CD4-positive, alpha-beta T cell (primary cell): ENCODE results near the gene OPN4. TPM values are rescaled to one million over a fixed set of nuclear protein-coding genes. Genes with fewer than 3 reads are reported as not detected.

Source experiments
- ATAC-seq: fragments of 200-7000 bp; cut with Tn5 transposase; one replicate; pipeline ENCODE4 v1.10.0; 2022; ENCODE audit warnings: mild to moderate bottlenecking; ENCODE audit not compliant: poor library complexity
- CTCF ChIA-PET: fragments of 350-600 bp; sonication (Branson Sonifier 250); formaldehyde crosslinking; loops from one replicate; lab custom pipeline; 2021; ENCODE audit warnings: antibody characterized with exemption, inconsistent platforms; lab: Charles Lee
- POLR2A ChIA-PET: fragments of 350-600 bp; sonication (Branson Sonifier 250); formaldehyde crosslinking; loops from one replicate; lab custom pipeline; 2021; ENCODE audit warnings: antibody characterized with exemption, inconsistent platforms; lab: Charles Lee
- DNase-seq, 14 experiments: peaks; one replicate each; pipeline ENCODE4 v3.0.0-alpha.2; 2013 to 2020; ENCODE audit warnings: mixed read lengths in 2 of 14
- H3K27ac ChIP-seq, 2 donors: one replicate each; pipeline versions ENCODE4 v1.5.1 to v1.7.0; 2013; ENCODE audit warnings: low read length in 2 of 2, low read depth in 1 of 2, mild to moderate bottlenecking in 1 of 2
- H3K27me3 ChIP-seq, 2 experiments: 1 replicate in 1 of 2; 2 replicates in 1 of 2; pipeline versions ENCODE4 v1.6.1 to v1.7.0; 2013; ENCODE audit warnings: low read length in 2 of 2, control low read depth in 1 of 2, mild to moderate bottlenecking in 1 of 2, moderate library complexity in 1 of 2; ENCODE audit not compliant: insufficient read depth in 2 of 2, control insufficient read depth in 1 of 2
- H3K36me3 ChIP-seq: one replicate; pipeline ENCODE4 v1.6.1; 2013; ENCODE audit warnings: low read length, control low read depth; ENCODE audit not compliant: insufficient read depth
- H3K4me1 ChIP-seq: one replicate; pipeline ENCODE4 v1.6.1; 2013; ENCODE audit warnings: low read length, control low read depth; ENCODE audit not compliant: insufficient read depth
- H3K4me3 ChIP-seq: one replicate; pipeline ENCODE4 v1.5.1; 2013; ENCODE audit warnings: mild to moderate bottlenecking, low read length, moderate library complexity
- H3K9me3 ChIP-seq, 2 experiments: 1 replicate in 1 of 2; 2 replicates in 1 of 2; pipeline versions ENCODE4 v1.6.1 to v1.7.0; 2013; ENCODE audit warnings: low read length in 2 of 2, mild to moderate bottlenecking in 2 of 2, control low read depth in 1 of 2, moderate library complexity in 1 of 2; ENCODE audit not compliant: control insufficient read depth in 1 of 2, insufficient read depth in 1 of 2
- H3K27ac Mint-ChIP-seq: one replicate; pipeline ENCODE4 v1.8.0; 2020; ENCODE audit warnings: mixed read lengths
- H3K27me3 Mint-ChIP-seq: one replicate; pipeline ENCODE4 v1.8.0; 2021; ENCODE audit warnings: mixed read lengths
- H3K36me3 Mint-ChIP-seq: one replicate; pipeline ENCODE4 v1.8.0; 2021; ENCODE audit warnings: low read depth, mixed read lengths
- H3K4me1 Mint-ChIP-seq: one replicate; pipeline ENCODE4 v1.8.0; 2021; ENCODE audit warnings: low read depth, mixed read lengths
- H3K4me3 Mint-ChIP-seq: one replicate; pipeline ENCODE4 v1.8.0; 2020; ENCODE audit warnings: mild to moderate bottlenecking, mixed read lengths
- H3K9me3 Mint-ChIP-seq: one replicate; pipeline ENCODE4 v1.8.0; 2020; ENCODE audit warnings: mixed read lengths
- CTCF ChIP-seq: fragments of 200-600 bp; IDR thresholded peaks from one replicate; pipeline ENCODE4 v1.8.0; 2022; ENCODE audit warnings: antibody characterized with exemption, mild to moderate bottlenecking
- intact Hi-C, 2 experiments: fragments of 100-400 bp; cut with DNase I in 1 of 2; cut with micrococcal nuclease in 1 of 2; formaldehyde crosslinking; loops; one replicate each; pipeline versions ENCODE4 v1.15.1 to v1.9.0; 2023 to 2025; cut with DNase I, micrococcal nuclease
- total RNA-seq, 174 experiments: library from RNA in 2 of 174; stranded (reverse) in 2 of 174; gene quantifications; one replicate each; pipeline ENCODE4 v1.2.3 and lab custom pipeline; 2021 to 2026

Gene OPN4
- total RNA-seq, 2 experiments from 2014 or later, result not detected

- no peaks in the 10 kb centered on the region for H3K4me1 Mint-ChIP-seq
- H3K4me3 Mint-ChIP-seq, result no peak overlapping the region
- no peaks in the 10 kb centered on the region for H3K9me3 Mint-ChIP-seq
- Histone ChIP-seq H3K27me3 (peaks cover 0 to 6% of the 10 kb centered on the region in 2 experiments), H3K4me3 (no peak overlapping the region), H3K4me1 (no peaks in the 10 kb centered on the region), H3K27ac (no peak overlapping the region), H3K9me3 (no peaks in the 10 kb centered on the region), H3K36me3 (no peaks in the 10 kb centered on the region)
- DNase-seq (no peak), ATAC-seq (no peak)
- CTCF ChIA-PET, result no interaction called here
- H3K27me3 Mint-ChIP-seq, result peaks cover 4% of the 10 kb centered on the region
- H3K27ac Mint-ChIP-seq, result no peak overlapping the region
- intact Hi-C loops, result loop anchor here in 1 of 2 experiments (10.0 kb wide), 2 partner anchors 283 to 463 kb away; partner anchors contain the start of gene ADIRF
- no peak for TF ChIP-seq CTCF
- POLR2A ChIA-PET, result interaction anchor here (0.6 kb wide), 1 partner anchor 153 kb away, joined by 3 read pairs; no protein-coding TSS in a partner anchor
- no peaks in the 10 kb centered on the region for H3K36me3 Mint-ChIP-seq
Observed at GRCh38 chr10:86681722-86682386, 27.5 kb downstream of the OPN4 start.

GRCh38 chr10:86682675-86683074 is 28.3 kb downstream of the OPN4 start:
- H3K36me3 Mint-ChIP-seq, result no peaks in the 10 kb centered on the region
- peaks cover 4% of the 10 kb centered on the region for H3K27me3 Mint-ChIP-seq
- Histone ChIP-seq H3K36me3 (no peaks in the 10 kb centered on the region), H3K27ac (no peak overlapping the region), H3K4me1 (no peaks in the 10 kb centered on the region), H3K27me3 (peaks cover 0 to 6% of the 10 kb centered on the region in 2 experiments), H3K9me3 (no peaks in the 10 kb centered on the region), H3K4me3 (no peak overlapping the region)
- no peak for TF ChIP-seq CTCF
- no peak overlapping the region for H3K27ac Mint-ChIP-seq
- ATAC-seq (no peak), DNase-seq (no peak)
- H3K4me1 Mint-ChIP-seq, result no peaks in the 10 kb centered on the region
- no peak overlapping the region for H3K4me3 Mint-ChIP-seq
- intact Hi-C loops, result loop anchor here in 1 of 2 experiments (10.0 kb wide), 2 partner anchors 282 to 462 kb away; partner anchors contain the start of gene ADIRF
- POLR2A ChIA-PET, result no interaction called here
- CTCF ChIA-PET, result no interaction called here
- H3K9me3 Mint-ChIP-seq, result no peaks in the 10 kb centered on the region

- Histone ChIP-seq H3K4me3 (no peak overlapping the region), H3K27ac (no peak overlapping the region), H3K4me1 (peaks cover 6% of the 10 kb centered on the region), H3K27me3 (peaks cover 0 to 6% of the 10 kb centered on the region in 2 experiments), H3K36me3 (no peaks in the 10 kb centered on the region), H3K9me3 (no peaks in the 10 kb centered on the region)
- no peak for TF ChIP-seq CTCF
- intact Hi-C loops, result loop anchor here in 1 of 2 experiments (10.0 kb wide), 2 partner anchors 280 to 460 kb away; partner anchors contain the start of gene ADIRF
- peaks cover 5% of the 10 kb centered on the region for H3K4me1 Mint-ChIP-seq
- DNase-seq (no peak), ATAC-seq (no peak)
- ChIA-PET POLR2A (no interaction called here), CTCF (interaction anchor here (1.2 kb wide), 1 partner anchor 215 kb away, joined by 3 read pairs; no protein-coding TSS in a partner anchor)
- H3K9me3 Mint-ChIP-seq, result no peaks in the 10 kb centered on the region
- H3K4me3 Mint-ChIP-seq, result no peak overlapping the region
- peaks cover 10% of the 10 kb centered on the region for H3K27me3 Mint-ChIP-seq
- no peaks in the 10 kb centered on the region for H3K36me3 Mint-ChIP-seq
- H3K27ac Mint-ChIP-seq, result no peak overlapping the region
Observed at GRCh38 chr10:86684331-86685097, 30.2 kb downstream of the OPN4 start.
